ENCODE data around the gene CDK11A.
"Not testable (repeated sequence)": the region's sequence is repeated elsewhere in the genome, so short reads cannot be mapped to it uniquely, and the experiment has no call there.

DNA sequence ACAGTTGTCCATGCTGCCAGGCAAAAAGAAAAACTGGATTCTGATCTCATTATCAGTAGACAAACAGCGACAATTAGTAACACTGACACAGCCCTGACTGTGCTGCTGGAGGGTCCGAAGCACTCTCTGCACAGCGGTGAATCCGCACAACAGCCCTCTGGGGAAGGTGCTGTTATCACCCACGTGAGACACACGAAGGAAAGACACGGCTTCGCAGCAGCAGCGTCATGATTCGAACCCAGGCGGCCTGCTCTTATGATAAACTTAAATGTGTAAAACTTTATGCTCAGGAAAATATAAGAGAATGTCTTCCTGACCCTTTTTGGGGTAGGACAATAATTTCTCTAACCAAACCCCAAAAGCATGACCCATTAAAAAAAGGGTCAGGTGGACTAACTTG, 18.4 kb upstream of the CDK11A start:
- not testable (repeated sequence) for TF ChIP-seq CTCF, EP300, POLR2A, POLR2AphosphoS5 (IDR thresholded peaks at IDR 0.05)

Data from gastroesophageal sphincter (tissue), 3 donors.